ENCODE measurements around the gene PRKD1. TPM values are rescaled to one million over a fixed set of nuclear protein-coding genes. Genes with fewer than 3 reads are reported as not detected.

PRKD1 gene
- total and polyA plus RNA-seq, 2 experiments from 2014 or later = 7.5 to 16.5 TPM

- no peaks in the 10 kb centered on the region for H3K79me2 ChIP-seq
- no peaks in the 10 kb centered on the region for H3K9me2 ChIP-seq (replicated peaks; ENCODE audit: insufficient read depth)
- H4K20me1 ChIP-seq (ENCODE audit: insufficient read depth, poor library complexity, severe bottlenecking) = no peaks in the 10 kb centered on the region
- no peak overlapping the region for H2AFZ ChIP-seq
- TF ChIP-seq EZH2phosphoT487 (IDR thresholded peaks at IDR 0.05; ENCODE audit: low read depth, severe bottlenecking, unreplicated experiment) (no peak), EZH2 (IDR thresholded peaks at IDR 0.05; ENCODE audit: borderline replicate concordance) (no peak), CTCF (IDR thresholded peaks at IDR 0.05; ENCODE audit: poor library complexity) (no peak)
- H3K4me2 ChIP-seq = peak overlapping the region; percentile 44
- H3K27ac ChIP-seq = peak overlapping the region; percentile 54
- no peak overlapping the region for H3K4me3 ChIP-seq
- WGBS (ENCODE audit: low lambda C conversion rate, missing lambda C conversion rate) = 82% methylated on average over 4 of the region's 4 CpGs
- peaks cover 32% of the 10 kb centered on the region for H3K9me3 ChIP-seq (ENCODE audit: low read depth)
- DNase-seq (ENCODE audit: low spot score) = no peak
- no peaks in the 10 kb centered on the region for H3K36me3 ChIP-seq (replicated peaks; ENCODE audit: insufficient read depth, low read depth)
- H3K4me1 ChIP-seq (ENCODE audit: insufficient read depth) = peaks cover 27% of the 10 kb centered on the region
- H3K27me3 ChIP-seq = no peaks in the 10 kb centered on the region
These were observed 276.9 kb downstream of the PRKD1 start for GRCh38 chr14:29650554-29651269.

DNA sequence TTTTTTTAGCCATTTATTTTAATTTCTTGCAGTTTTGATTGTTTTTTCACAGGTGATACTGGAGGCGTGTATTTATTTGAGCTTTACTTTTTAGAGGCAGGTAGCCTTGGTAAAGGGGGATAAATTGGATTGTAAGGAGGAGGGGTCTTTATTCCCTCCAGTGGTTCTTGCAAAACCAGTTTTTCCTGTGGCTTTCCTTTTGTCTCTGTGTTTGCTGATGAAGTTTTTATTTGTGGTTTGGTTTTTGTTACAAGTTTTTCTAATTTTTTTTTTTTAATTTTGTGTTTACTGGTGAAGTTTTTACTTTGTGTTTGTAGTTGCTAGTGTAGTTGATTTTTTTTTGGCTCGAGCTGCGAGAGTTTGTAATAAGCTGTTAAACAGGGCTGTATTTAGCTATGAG, 278.5 kb downstream of the PRKD1 start:
- 95% methylated on average over 3 of the region's 3 CpGs for WGBS (ENCODE audit: low lambda C conversion rate, missing lambda C conversion rate)
- no peaks in the 10 kb centered on the region for H3K27me3 ChIP-seq
- H3K9me3 ChIP-seq (ENCODE audit: low read depth) = peaks cover 32% of the 10 kb centered on the region
- H3K4me2 ChIP-seq = no peak overlapping the region
- no peaks in the 10 kb centered on the region for H4K20me1 ChIP-seq (ENCODE audit: insufficient read depth, poor library complexity, severe bottlenecking)
- no peak for DNase-seq (ENCODE audit: low spot score)
- H3K4me3 ChIP-seq = no peak overlapping the region
- TF ChIP-seq EZH2phosphoT487 (IDR thresholded peaks at IDR 0.05; ENCODE audit: low read depth, severe bottlenecking, unreplicated experiment) = no peak
- TF ChIP-seq CTCF (IDR thresholded peaks at IDR 0.05; ENCODE audit: poor library complexity) = no peak
- TF ChIP-seq EZH2 (IDR thresholded peaks at IDR 0.05; ENCODE audit: borderline replicate concordance) = no peak
- H3K79me2 ChIP-seq = no peaks in the 10 kb centered on the region
- no peaks in the 10 kb centered on the region for H3K36me3 ChIP-seq (replicated peaks; ENCODE audit: insufficient read depth, low read depth)
- H3K27ac ChIP-seq = no peak overlapping the region
- peaks cover 20% of the 10 kb centered on the region for H3K4me1 ChIP-seq (ENCODE audit: insufficient read depth)
- H3K9me2 ChIP-seq (replicated peaks; ENCODE audit: insufficient read depth) = no peaks in the 10 kb centered on the region
- no peak overlapping the region for H2AFZ ChIP-seq

DNA sequence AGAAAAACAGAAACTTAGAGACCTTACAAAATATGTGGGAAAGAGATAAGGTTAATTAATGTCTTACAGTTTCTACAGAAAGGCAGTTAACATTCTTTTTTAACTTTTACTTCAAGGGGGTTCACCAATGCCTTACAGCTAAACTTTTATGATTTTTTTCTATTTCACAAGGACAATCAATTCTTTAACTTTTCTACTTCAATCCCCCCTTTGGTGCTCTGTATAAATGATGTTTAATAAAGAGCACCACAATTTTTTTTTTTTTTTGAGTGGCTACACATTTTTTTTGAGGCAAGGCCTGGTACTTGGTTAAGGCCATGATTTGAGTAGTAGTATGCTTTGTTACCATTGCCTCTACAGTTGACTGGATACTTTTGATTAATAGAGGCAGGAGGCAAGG, 279.6 kb downstream of the PRKD1 start:
- no peaks in the 10 kb centered on the region for H3K36me3 ChIP-seq (replicated peaks; ENCODE audit: insufficient read depth, low read depth)
- peaks cover 32% of the 10 kb centered on the region for H3K9me3 ChIP-seq (ENCODE audit: low read depth)
- TF ChIP-seq EZH2phosphoT487 (IDR thresholded peaks at IDR 0.05; ENCODE audit: low read depth, severe bottlenecking, unreplicated experiment) (no peak), EZH2 (IDR thresholded peaks at IDR 0.05; ENCODE audit: borderline replicate concordance) (no peak), CTCF (IDR thresholded peaks at IDR 0.05; ENCODE audit: poor library complexity) (no peak)
- no peak overlapping the region for H3K4me2 ChIP-seq
- H2AFZ ChIP-seq = no peak overlapping the region
- no peaks in the 10 kb centered on the region for H3K27me3 ChIP-seq
- no peaks in the 10 kb centered on the region for H3K79me2 ChIP-seq
- H3K9me2 ChIP-seq (replicated peaks; ENCODE audit: insufficient read depth) = no peaks in the 10 kb centered on the region
- DNase-seq (ENCODE audit: low spot score) = no peak
- no peak overlapping the region for H3K4me3 ChIP-seq
- H3K27ac ChIP-seq = no peak overlapping the region
- peaks cover 24% of the 10 kb centered on the region for H3K4me1 ChIP-seq (ENCODE audit: insufficient read depth)
- no peaks in the 10 kb centered on the region for H4K20me1 ChIP-seq (ENCODE audit: insufficient read depth, poor library complexity, severe bottlenecking)

Data from hepatocyte (in vitro differentiated cells).